ENCODE measurements around the gene MAPRE2.
A peak's percentile ranks its signal among the peaks of the same experiment; 100 is the strongest.
"Not testable (repeated sequence)": the region's sequence is repeated elsewhere in the genome, so short reads cannot be mapped to it uniquely, and the experiment has no call there.

The MAPRE2 gene

GRCh38 chr18:35155398-35156117 lies 114.3 kb downstream of the MAPRE2 start:
- peak; percentile 41 for DNase-seq (ENCODE audit: low spot score)

- no peak for DNase-seq (ENCODE audit: low spot score)
Measured at GRCh38 chr18:35157181-35157580, 116.0 kb downstream of the MAPRE2 start.

- DNase-seq (ENCODE audit: low spot score), result no peak
Measured at GRCh38 chr18:35158728-35159450, 117.7 kb downstream of the MAPRE2 start.

- DNase-seq (ENCODE audit: low spot score), result no peak
Measured at GRCh38 chr18:35159782-35160181, 118.6 kb downstream of the MAPRE2 start.

- no peak for DNase-seq (ENCODE audit: low spot score)
Measured at GRCh38 chr18:35161485-35161884, 120.3 kb downstream of the MAPRE2 start.

DNA sequence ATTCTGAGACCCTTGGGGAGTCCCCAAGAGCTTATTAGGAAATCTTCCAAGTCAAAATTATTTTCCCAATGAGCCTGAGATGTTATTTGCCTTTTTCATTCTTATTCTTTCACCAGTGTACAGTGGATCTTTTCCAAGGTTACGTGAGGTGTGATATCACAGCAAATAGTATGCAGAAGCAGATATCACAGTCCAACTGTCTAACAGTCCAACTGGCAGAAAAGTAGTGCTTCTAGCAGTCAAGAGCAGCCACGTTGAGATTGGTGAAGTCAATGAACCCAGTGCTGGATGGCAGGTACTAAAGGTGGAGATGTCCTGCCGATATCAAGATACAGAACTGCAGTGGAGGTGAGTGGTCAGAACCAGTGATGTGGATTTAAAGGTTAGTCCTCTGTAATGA lies 120.7 kb downstream of the MAPRE2 start:
- DNase-seq (ENCODE audit: low spot score), result no peak

DNA sequence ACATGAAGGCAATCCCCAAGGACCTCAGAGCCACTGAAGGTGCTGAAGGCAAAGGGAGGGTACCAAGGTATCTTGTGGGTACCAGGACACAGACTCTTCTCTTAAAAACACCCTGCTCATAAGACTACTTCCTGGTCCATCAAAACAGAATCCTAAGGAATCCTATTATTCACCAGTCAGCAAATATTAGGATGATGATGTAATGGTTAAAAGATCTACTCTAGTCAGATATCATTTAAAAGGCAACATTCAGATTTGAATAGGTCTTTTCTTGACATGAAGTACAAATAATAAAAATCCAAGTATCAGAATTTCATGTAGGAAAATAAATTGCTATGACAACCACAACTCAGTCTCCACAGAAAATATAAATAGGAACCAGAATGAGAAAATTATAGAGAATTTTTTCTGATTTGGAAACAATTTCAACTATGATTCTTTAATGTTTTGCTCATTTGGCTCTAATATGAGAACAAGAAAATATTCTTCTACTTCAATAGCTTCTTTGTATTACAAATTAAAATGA lies 121.9 kb downstream of the MAPRE2 start:
- no peak for DNase-seq (ENCODE audit: low spot score)

DNA sequence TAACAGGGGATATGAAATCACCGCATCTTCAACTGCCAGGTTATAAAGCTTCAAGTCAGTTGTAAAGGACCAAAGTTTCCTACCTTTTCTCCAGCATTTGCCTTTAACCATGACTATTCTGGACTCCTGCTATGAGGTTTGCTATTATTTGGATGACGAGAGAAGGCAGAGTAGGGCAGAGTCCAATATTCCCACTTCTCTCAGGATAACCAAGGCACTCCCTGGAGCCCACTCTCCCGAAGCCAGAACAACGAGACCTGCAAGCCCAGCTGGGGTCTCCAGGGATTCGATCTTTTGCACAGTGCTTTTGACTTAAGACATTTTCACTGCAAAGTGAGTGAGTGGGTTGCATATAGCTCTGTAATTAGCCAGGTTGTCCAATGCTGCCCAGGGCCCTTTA lies 122.5 kb downstream of the MAPRE2 start:
- DNase-seq (ENCODE audit: low spot score), result no peak

DNA sequence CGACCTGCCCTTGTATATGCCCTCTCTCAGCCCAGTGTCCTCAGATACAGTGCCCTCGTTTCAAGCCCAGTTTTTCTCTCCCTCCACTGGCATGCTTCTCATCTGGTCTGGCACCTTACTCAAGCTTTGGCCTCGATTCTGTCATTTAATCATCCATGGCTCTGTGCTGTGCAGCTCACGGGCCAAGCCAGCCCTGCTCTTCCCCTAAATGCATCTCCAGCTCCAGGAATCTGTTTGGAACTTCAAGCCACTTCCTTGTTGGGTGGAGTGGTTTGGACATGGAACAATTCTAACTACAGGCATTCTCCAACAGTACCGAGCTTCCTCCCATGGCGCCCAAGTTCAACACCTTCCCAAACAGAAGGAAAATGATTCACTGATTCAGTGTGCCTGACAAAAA lies 122.9 kb downstream of the MAPRE2 start:
- no peak for DNase-seq (ENCODE audit: low spot score)

- DNase-seq (ENCODE audit: low spot score), result no peak
Measured at GRCh38 chr18:35167332-35167731, 126.1 kb downstream of the MAPRE2 start.

DNA sequence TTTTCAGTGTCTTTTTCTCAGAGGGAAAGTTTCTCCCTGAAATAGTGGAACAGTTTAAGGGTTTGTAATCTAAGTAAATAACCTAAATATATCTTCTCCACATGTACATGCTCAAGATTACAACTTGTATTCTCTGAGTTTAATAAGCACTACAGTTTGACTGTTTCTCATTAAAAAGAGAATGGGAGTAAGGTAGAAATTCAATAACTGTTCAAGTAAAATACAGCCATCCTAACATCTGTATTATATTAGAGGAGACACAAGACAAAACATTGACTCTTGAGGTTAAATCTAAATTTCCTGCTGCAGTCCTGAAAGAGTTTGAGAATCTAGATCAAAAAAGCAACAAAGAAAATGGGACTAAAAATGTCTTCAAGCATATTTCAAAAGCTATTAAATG lies 126.6 kb downstream of the MAPRE2 start:
- DNase-seq (ENCODE audit: low spot score), result no peak

DNA sequence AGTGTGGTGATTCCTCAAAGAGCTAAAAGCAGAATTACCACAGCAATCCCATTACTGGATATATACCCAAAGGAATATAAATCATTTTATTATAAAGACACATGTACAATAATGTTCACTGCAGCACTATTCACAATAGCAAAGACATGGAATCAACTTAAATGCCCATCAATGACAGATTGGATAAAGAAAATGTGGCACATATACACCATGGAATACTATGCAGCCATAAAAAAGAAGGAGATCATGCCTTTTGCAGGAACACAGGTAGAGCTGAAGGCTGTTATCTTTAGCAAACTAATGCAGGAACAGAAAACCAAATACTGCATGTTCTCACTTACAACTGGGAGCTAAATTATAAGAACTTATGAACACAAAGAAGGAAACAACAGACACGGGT lies 129.1 kb downstream of the MAPRE2 start:
- DNase-seq (ENCODE audit: low spot score), result not testable (repeated sequence)

DNA sequence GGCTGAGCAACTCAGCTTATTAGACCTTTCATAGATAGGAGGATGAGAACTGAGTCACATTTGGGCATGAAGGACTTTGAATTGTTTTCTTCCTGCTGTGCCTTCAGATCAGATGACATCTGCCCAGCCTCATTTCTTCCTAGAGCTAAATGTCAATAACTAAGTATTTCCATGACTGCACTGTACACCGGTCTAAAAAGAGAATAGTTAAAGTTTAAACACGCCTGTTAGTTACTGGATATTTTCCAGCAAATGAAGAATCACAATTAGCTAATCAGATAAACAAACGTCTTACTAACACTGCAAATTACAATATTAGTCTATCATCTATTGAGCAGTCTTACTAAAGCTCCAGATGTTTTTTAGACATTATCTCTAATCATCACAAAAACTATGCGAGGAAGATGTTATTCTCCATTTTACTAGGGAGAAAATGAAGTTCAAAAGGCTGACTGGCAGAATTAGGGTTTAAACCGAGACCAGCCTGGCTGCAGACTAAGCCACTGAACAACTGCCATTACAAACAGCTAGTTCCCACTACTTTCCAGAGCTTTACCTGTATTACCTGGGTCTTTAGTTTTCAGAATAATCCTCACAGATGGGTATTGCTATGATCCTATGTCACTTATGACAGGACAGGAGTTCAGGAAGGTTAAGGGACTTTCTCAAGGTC lies 130.2 kb downstream of the MAPRE2 start:
- peak; percentile 11 for DNase-seq (ENCODE audit: low spot score)

DNA sequence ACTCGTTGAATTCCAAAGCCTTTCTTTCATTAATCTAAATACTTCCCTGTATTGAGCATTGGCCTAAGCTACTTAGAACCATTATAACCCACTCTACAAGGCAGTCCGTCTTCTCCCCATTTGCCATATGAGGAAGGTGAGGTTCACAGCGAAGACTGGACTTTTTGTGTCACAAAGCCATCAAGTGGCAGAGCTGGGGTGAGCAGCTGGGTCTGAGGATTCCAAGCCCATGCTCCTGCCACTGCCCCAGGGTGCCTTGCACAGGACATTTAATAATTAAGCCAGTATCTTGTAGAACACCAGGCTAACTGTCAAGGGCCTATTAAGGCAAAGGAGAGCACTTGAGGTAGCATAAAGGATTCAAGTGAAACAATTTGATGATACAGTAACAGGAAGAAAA lies 130.8 kb downstream of the MAPRE2 start:
- no peak for DNase-seq (ENCODE audit: low spot score)

- DNase-seq (ENCODE audit: low spot score), result no peak
Measured at GRCh38 chr18:35172451-35173035, 131.3 kb downstream of the MAPRE2 start.

GRCh38 chr18:35174093-35174731 lies 133.0 kb downstream of the MAPRE2 start:
- no peak for DNase-seq (ENCODE audit: low spot score)

- no peak for DNase-seq (ENCODE audit: low spot score)
Measured at GRCh38 chr18:35174745-35175144, 133.5 kb downstream of the MAPRE2 start.

- no peak for DNase-seq (ENCODE audit: low spot score)
Measured at GRCh38 chr18:35176925-35177324, 135.7 kb downstream of the MAPRE2 start.

GRCh38 chr18:35178260-35178659 lies 137.0 kb downstream of the MAPRE2 start:
- peak; percentile 52 for DNase-seq (ENCODE audit: low spot score)

DNA sequence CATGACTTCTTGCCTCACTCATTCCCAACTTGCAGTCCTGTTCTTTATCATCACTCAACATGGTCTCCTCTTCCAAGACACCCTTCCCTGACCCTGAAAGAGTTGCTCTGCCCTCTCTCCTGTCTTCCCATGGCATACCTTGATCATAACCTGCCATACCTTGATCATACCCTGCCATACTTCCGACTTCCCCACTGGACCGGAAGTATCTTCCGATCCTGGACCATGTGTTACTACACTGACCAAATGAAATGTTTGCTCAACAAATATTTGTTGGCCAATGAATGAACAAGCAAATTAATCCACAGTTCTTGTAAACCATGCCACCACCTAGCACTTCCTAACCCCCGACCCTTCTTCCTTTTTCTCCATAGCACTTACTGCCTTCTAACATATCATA lies 138.7 kb downstream of the MAPRE2 start:
- DNase-seq (ENCODE audit: low spot score), result no peak

- DNase-seq (ENCODE audit: low spot score), result no peak
Measured at GRCh38 chr18:35180455-35180854, 139.2 kb downstream of the MAPRE2 start.

GRCh38 chr18:35182151-35182550 lies 140.9 kb downstream of the MAPRE2 start:
- peak; percentile 34 for DNase-seq (ENCODE audit: low spot score)

Measured in AG20443 (cell line).